Astrocyte of the cerebellum (primary cell): ENCODE results near the gene UBE2N.

Experiments
- DNase-seq: peaks from one replicate; pipeline ENCODE4 v3.0.0-alpha.2; 2011; ENCODE audit warnings: low read depth
- H3K4me3 ChIP-seq: 2 replicates; pipeline ENCODE4 v1.5.1; 2011; ENCODE audit warnings: mild to moderate bottlenecking, low read depth, low read length, moderate library complexity
- CTCF ChIP-seq: IDR thresholded peaks from 2 replicates; pipeline ENCODE4 v1.5.1; 2012; ENCODE audit warnings: low read length, low read depth, moderate library complexity, mild to moderate bottlenecking; ENCODE audit errors: missing control alignments
- in situ Hi-C: cut with HindIII; loops from 2 replicates; pipeline ENCODE4 v1.10.0; 2017; ENCODE audit warnings: low sequenced_read_pairs

The UBE2N gene

GRCh38 chr12:93366422-93366821 lies 75.3 kb downstream of the UBE2N start:
- DNase-seq: no peak
- no peak overlapping the region for H3K4me3 ChIP-seq
- TF ChIP-seq CTCF: no peak
- in situ Hi-C loops: no loop called here

DNA sequence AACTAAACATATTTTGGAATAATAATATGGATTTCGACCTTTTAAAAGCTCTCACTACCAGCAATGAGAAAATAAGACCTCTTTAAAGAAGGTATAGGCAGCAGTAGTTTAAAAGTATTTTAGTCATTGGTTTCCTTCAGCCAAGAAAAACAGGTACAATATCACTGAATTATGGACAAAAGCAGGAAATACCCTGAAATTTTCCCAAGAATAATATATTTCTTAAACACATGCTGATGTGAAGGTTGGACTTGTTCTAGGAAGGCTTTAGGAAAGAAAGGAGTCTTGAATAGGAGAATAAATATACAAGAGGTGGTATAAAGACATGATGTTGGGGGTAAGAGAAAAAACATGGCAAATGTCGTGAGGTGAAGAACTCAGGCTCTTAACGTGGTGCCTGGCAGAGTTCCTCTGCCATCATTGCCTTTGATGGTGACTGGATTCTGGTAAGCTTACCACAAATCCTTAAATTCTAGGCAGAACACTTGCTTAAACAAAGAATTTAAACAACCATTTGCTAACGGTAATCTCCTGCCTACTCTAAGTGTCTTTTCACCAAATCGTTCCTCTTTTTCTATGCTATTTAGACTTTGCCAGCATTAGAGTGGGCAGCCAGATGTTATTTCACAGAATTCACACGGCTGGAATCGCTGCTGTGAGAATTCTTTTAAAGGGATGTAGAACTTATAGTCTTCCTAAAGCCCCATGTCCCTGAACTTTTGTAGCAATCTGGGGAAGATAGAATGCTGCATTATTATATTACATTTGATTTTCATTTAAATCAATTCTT lies 75.9 kb downstream of the UBE2N start:
- TF ChIP-seq CTCF: no peak
- no peak for DNase-seq
- no peak overlapping the region for H3K4me3 ChIP-seq
- in situ Hi-C loops: no loop called here

DNA sequence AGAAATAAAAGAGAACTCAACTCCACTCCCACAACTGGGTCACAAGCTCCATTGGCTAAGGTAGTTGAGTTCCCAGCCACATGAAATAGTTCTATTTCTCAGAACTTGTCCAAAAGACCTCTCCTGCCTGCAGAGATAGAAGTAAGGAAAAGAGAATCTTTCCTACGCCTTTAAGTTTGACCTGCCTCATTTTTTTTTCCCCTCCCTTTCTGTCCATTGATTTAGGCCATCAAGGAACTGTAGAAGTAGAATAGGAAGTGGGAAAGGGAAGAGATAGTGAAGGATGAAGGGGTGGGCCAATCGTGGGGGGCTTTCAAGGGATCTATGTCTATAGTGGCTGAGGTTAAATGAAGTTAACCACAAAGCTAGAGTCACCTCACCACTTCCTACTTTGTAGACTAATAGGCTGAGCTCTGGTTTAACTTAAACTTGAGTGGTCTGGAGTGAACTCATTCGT lies 77.9 kb downstream of the UBE2N start:
- no peak for TF ChIP-seq CTCF
- H3K4me3 ChIP-seq: no peak overlapping the region
- in situ Hi-C loops: no loop called here
- DNase-seq: no peak

DNA sequence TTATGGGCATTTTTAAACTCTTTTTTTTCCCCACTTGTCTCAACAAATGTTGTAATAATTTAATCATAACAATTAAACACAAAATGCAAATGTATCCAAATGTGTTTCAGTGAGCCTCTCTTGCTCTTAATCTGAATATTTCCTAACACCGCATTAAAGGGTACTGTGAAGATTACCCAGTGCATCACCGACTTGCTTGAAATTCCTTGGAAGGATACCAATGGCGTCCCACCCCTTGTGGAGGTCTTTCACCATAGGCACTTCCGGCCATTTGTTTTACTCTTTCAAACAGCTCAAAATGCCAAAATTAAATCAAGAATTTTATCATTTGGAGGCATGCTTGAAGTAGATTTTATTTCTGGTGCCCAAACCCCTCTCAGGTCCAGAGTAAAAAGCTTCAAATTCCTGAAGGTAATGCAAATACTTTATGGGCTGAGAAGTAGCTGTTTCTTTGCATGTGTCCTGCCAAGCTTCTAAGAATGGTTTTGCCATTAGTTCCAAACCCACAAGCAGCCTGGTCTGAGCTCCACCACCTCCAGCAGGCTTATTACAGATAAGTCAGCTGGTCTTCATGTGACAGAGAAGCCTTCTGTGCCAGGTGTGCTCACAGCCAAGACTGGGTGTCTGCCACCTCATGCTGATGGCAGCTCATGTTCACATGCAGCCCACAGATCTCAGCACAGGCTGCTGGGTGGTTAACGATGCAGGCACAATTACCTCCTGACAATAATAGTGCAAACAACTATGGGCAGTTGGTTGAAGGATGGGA lies 80.4 kb downstream of the UBE2N start:
- peak; percentile 74 for DNase-seq
- no peak for TF ChIP-seq CTCF
- in situ Hi-C loops: no loop called here
- H3K4me3 ChIP-seq: no peak overlapping the region

GRCh38 chr12:93360688-93361087 lies 81.1 kb downstream of the UBE2N start:
- in situ Hi-C loops: no loop called here
- no peak for DNase-seq
- TF ChIP-seq CTCF: no peak
- no peak overlapping the region for H3K4me3 ChIP-seq

DNA sequence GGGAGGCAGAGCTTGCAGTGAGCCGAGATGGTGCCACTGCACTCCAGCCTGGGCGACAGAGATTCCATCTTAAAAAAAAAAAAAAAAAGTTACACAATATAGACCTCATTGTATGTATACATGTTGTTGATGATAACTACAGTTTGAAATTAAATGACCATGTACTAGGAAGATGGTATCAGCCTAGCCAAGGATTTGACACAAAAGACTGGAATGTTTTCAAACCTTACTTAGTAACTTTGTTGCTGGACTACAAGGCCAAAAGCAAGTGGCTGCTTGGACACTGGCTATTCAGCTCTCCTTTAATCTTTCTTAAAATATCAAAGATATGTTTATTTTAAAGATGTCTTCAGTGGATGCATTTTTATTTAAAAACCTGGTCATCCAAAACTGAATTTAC lies 82.9 kb downstream of the UBE2N start:
- no peak for TF ChIP-seq CTCF
- no peak overlapping the region for H3K4me3 ChIP-seq
- in situ Hi-C loops: no loop called here
- DNase-seq: no peak
